Mesenteric fat pad (tissue), 1 donor: ENCODE results near the gene ZNF438. TPM values are rescaled to one million over a fixed set of nuclear protein-coding genes. Genes with fewer than 3 reads are reported as not detected.
A peak's percentile ranks its signal among the peaks of the same experiment; 100 is the strongest.
"Not testable (repeated sequence)": the region's sequence is repeated elsewhere in the genome, so short reads cannot be mapped to it uniquely, and the experiment has no call there.

Source experiments
- DNase-seq: peaks from one replicate; pipeline ENCODE4 v3.0.0-alpha.2; 2020; ENCODE audit warnings: low spot score
- total RNA-seq: library from RNA; stranded (reverse); fragmentation: NEBNext Ultra II Directional; extraction: Animal tissue kit (Norgen Biotek cat#: 25700); gene quantifications from one replicate; pipeline ENCODE4 v1.2.1, GENCODE V29; 2021
- donor health status: DM: yes; HTN: yes; CAD: no.

ZNF438 gene
- total RNA-seq, 1 donor from 2014 or later: 9.4 TPM

GRCh38 chr10:31055573-31056251 is 24.0 kb upstream of the ZNF438 start:
- DNase-seq: no peak

- DNase-seq: no peak
Measured at GRCh38 chr10:31051703-31052102, 20.0 kb upstream of the ZNF438 start.

GRCh38 chr10:31042670-31043069 is 11.0 kb upstream of the ZNF438 start:
- DNase-seq: no peak

DNA sequence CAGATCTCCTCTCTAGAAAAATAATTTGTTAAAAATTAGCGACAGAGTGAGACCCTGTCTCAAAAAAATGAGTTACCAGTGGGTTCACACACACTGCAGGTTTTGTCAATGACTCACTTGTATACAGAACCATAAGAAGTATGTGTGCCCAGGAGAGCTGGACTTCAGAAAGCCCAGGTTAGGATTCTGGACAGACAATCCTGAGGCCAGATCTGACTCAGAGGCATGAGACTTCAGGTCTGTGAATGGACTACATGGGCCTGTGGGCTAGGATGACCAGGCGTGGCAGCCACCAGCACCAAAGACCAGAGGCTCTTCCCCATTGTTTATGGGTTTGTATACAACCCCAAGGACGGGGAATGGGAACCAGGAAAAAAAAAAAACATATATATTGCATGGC is 9.3 kb upstream of the ZNF438 start:
- DNase-seq: no peak

DNA sequence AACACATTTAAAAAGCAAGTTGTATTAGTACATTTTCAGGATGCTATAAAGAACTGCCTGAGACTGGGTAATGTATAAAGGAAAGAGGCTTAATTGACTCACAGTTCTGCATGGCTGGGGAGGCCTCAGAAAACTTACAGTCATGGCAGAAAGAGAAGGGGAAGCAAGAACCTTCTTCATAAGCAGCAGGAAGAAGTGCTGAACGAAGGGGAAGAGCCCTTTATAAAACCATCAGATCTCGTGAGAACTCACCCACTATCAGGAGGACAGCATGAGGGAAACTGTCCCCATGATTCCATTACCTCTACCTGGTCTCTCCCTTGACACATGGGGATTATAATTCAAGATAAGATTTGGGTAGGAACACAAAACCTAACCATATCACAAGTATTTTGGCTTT is 7.3 kb upstream of the ZNF438 start:
- not testable (repeated sequence) for DNase-seq

DNA sequence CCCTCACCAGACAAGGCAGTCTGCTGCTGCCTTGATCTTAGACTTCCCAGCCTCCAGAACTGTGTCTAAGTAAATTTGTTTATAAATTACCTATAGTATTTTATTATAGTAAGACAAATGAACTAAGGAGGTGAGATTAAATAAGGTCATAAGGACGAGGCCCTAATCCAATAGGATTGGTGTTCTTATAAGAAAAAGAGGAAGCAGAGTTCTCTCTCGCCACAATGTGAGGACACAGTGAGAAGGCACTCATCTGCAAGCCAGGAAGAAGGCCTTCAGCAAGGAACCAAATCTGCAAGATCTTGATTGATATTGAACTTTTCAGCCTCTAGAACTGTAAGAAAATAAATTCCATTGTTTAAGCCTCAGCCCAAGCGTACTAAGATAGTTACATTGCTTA is 6.1 kb upstream of the ZNF438 start:
- no peak for DNase-seq

- DNase-seq: no peak
Measured at GRCh38 chr10:31036209-31036608, 4.5 kb upstream of the ZNF438 start.

GRCh38 chr10:31035266-31035798 is 3.7 kb upstream of the ZNF438 start:
- DNase-seq: no peak

GRCh38 chr10:31034098-31034909 is 2.6 kb upstream of the ZNF438 start:
- DNase-seq: no peak

DNA sequence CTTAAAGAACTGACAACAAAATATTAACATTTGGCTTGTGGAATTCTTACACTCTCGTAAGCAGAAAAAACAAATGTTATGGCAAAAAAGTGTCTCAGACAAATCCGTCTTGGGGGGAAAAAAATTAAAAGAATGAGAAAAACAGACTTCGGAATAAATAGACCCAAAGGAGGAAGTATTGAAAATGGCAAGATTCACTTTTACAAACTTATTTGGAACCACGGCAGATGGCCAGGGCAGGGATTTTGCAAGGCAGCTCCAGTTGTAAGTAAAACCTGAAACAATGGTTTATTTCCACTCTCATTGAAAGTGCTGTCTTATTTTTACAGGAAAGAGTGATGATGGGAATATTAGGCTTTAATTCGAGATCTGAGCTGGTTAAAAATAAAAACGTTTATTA is 1.5 kb upstream of the ZNF438 start:
- no peak for DNase-seq

GRCh38 chr10:31032258-31033132 is 830 bp upstream of the ZNF438 start:
- DNase-seq: peak; percentile 99

- no peak for DNase-seq
Measured at GRCh38 chr10:31031205-31031557, 484 bp downstream of the ZNF438 start.

DNA sequence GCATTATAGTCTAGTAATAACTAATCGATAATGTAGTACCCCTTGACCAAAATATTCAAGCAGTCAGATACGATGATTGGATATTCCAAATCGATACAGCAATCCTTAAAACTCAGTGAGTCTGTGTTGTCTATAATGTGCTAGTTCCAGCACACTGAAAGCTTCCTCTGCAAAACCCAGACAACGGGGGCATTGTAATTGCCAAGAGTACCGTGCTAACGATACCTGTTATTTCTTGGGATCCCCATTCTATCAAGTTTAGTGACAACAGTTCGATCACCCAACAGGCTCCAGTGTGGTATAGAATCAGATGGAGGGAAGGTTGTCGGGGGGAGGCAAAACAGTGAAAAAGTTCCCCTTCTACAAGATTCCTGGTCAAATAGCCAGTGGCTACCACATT is 865 bp downstream of the ZNF438 start:
- DNase-seq: no peak

DNA sequence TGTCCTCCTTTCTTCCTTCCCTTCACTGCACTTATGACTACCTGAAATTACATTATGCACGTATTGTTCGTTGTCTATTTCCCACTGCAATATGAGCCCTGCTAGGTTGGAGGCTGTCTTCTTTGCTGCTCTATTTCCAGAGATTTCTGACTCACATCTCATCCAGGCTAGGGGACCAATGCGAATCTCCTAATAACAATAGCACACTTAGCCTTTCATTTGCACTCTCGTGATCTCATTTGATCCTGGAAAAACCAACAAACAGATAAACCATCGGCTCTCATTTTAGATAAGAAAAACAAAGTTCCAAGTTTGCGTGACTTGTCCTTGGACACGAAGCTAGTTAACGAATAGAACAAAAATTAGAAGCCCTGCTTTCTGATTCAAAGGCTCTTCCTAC is 1.4 kb downstream of the ZNF438 start:
- DNase-seq: no peak

DNA sequence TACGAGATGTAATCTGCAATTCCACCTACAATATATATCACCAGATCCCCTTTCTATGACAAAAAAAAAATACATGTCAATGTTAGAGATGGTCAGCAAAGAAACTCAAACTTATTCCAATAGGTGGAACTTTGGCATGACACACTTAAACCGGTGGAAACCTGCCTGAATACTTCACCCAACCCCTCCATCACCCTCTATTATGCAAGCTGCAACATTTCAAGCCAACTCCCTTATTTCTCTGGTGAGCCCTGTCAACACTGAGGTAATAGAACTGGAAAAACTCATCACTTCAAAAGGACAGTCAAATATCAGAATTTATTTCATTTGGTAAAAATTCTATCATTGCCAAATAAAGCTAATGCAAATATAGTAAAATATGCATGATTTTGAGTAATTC is 3.6 kb downstream of the ZNF438 start:
- DNase-seq: no peak

DNA sequence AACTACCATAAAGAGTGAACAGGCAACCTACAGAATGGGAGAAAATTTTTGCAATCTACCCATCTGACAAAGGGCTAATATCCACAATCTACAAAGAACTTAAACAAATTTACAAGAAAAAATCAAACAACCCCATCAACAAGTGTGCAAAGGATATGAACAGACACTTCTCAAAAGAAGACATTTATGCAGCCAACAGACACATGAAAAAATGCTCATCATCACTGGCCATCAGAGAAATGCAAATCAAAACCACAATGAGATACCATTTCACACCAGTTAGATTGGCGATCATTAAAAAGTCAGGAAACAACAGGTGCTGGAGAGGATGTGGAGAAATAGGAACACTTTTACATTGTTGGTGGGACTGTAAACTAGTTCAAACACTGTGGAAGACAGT is 5.4 kb downstream of the ZNF438 start:
- not testable (repeated sequence) for DNase-seq

- DNase-seq: no peak
Measured at GRCh38 chr10:31025142-31025541, 6.5 kb downstream of the ZNF438 start.

DNA sequence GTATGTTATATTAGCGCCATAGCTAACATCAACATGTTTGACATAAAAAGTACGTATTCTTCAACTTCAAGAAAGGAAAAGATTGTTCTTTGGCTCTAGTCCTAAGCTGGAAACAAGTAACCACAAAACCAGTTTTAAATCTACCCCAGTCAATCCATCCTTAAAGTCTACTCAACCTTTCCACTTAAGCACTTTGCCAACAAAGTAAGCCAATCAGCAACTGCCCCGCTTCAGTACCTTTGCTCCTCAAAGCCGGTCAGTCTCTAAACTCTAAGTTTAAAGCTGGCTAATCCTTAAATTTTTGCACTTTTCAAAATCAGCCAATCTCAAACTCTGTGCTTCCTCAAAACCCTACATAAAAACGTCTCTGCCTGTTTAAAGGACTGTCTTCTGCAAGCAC is 8.1 kb downstream of the ZNF438 start:
- no peak for DNase-seq

DNA sequence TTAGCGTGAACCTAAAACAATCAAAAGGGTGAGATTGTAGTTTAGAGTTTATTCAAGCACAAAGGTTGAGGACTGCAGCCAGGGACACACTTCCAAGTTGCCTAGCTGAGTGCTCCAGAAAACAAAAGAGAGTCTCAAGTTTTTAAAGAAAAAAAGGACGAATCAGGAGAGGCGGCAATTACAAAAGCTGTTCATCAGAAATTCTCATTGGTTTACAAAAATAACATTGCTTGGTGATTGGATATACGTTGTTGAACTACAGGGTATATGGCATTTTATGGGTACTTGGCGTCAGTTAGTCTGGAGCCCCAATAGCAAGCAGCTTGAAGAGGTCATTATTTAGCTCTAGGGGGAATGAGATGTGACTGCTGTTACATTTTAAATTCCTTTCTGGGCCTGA is 11.5 kb downstream of the ZNF438 start:
- no peak for DNase-seq

- no peak for DNase-seq
Measured at GRCh38 chr10:31018962-31019361, 12.7 kb downstream of the ZNF438 start.

GRCh38 chr10:31018356-31018750 is 13.3 kb downstream of the ZNF438 start:
- no peak for DNase-seq
